ENCODE data around the gene NAV1. TPM values are rescaled to one million over a fixed set of nuclear protein-coding genes. Genes with fewer than 3 reads are reported as not detected.

Gene NAV1
- total and polyA plus RNA-seq, 9 of the 15 experiments (the other 6 are each of a cell fraction or from before 2014, with no cell fraction given): 0.91 to 16.8 (median 3.2) TPM

DNA sequence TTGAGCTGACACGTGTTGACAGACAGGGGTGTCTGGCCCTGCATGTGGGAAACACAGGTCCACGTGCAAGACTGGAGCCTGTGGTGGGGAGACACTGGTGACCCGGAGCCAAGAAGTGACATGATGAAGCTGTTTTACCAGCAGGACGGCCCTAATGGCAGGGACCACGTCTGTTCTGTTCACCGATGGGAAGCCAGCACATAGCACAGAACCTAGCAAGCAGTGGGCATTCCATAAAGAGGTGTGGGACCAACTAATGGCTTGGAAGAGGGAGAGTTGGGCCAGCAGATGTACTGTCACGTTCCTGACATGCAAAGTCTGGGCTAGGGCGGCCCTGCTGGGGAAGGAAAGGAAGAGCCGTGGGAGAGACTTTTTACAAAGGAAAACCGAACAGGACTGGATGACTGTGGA, 15.3 kb downstream of the NAV1 start (continued):
- TF ChIP-seq, protein P1, sequence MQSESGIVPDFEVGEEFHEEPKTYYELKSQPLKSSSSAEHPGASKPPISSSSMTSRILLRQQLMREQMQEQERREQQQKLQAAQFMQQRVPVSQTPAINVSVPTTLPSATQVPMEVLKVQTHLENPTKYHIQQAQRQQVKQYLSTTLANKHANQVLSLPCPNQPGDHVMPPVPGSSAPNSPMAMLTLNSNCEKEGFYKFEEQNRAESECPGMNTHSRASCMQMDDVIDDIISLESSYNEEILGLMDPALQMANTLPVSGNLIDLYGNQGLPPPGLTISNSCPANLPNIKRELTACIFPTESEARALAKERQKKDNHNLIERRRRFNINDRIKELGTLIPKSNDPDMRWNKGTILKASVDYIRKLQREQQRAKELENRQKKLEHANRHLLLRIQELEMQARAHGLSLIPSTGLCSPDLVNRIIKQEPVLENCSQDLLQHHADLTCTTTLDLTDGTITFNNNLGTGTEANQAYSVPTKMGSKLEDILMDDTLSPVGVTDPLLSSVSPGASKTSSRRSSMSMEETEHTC (IDR thresholded peaks at IDR 0.05): no peak
- TF ChIP-seq RB1 (IDR thresholded peaks at IDR 0.05; ENCODE audit: low read depth) (no peak), ZNF143 (CRISPR knock-in tag; IDR thresholded peaks at IDR 0.05) (no peak), ZNF584 (CRISPR knock-in tag; IDR thresholded peaks at IDR 0.05; ENCODE audit: low read depth) (peak; percentile 62; the same call in 1 of the 2 replicates), MED1 (CRISPR knock-in tag; IDR thresholded peaks at IDR 0.05; ENCODE audit: borderline replicate concordance) (no peak), U2AF2 (optimal IDR thresholded peaks at IDR 0.05; ENCODE audit: low read depth, low read length) (no peak), ZNF830 (CRISPR knock-in tag; IDR thresholded peaks at IDR 0.05) (no peak), E2F3 (CRISPR knock-in tag; IDR thresholded peaks at IDR 0.05) (peak; percentile 60; the same call in 1 of the 2 replicates), WHSC1 (IDR thresholded peaks at IDR 0.05; ENCODE audit: low read length) (no peak), KLF13 (tag; IDR thresholded peaks at IDR 0.05; ENCODE audit: borderline replicate concordance, low read depth) (no peak), ZNF280B (CRISPR knock-in tag; IDR thresholded peaks at IDR 0.05) (no peak), USF1 (CRISPR knock-in tag; IDR thresholded peaks at IDR 0.05) (peak; percentile 14; the same call in 1 of the 2 replicates), LCOR (CRISPR knock-in tag; IDR thresholded peaks at IDR 0.05) (no peak), NCOA1 (IDR thresholded peaks at IDR 0.05; ENCODE audit: low read depth) (no peak), ZBTB11 (CRISPR knock-in tag; IDR thresholded peaks at IDR 0.05) (no peak), ATF1 (CRISPR knock-in tag; IDR thresholded peaks at IDR 0.05) (no peak), ATF1 (tag; IDR thresholded peaks at IDR 0.05) (no peak; the same call in 1 of the 2 replicates)
- TF ChIP-seq, protein P2, sequence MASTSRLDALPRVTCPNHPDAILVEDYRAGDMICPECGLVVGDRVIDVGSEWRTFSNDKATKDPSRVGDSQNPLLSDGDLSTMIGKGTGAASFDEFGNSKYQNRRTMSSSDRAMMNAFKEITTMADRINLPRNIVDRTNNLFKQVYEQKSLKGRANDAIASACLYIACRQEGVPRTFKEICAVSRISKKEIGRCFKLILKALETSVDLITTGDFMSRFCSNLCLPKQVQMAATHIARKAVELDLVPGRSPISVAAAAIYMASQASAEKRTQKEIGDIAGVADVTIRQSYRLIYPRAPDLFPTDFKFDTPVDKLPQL (IDR thresholded peaks at IDR 0.05; ENCODE audit: extremely low read depth, insufficient read length): no peak
- TF ChIP-seq, protein P3, sequence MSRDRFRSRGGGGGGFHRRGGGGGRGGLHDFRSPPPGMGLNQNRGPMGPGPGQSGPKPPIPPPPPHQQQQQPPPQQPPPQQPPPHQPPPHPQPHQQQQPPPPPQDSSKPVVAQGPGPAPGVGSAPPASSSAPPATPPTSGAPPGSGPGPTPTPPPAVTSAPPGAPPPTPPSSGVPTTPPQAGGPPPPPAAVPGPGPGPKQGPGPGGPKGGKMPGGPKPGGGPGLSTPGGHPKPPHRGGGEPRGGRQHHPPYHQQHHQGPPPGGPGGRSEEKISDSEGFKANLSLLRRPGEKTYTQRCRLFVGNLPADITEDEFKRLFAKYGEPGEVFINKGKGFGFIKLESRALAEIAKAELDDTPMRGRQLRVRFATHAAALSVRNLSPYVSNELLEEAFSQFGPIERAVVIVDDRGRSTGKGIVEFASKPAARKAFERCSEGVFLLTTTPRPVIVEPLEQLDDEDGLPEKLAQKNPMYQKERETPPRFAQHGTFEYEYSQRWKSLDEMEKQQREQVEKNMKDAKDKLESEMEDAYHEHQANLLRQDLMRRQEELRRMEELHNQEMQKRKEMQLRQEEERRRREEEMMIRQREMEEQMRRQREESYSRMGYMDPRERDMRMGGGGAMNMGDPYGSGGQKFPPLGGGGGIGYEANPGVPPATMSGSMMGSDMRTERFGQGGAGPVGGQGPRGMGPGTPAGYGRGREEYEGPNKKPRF (IDR thresholded peaks at IDR 0.05; ENCODE audit: low read depth, low read length): no peak

Measured in K562 (cell line).